ENCODE data around the gene PACSIN2. TPM values are rescaled to one million over a fixed set of nuclear protein-coding genes. Genes with fewer than 3 reads are reported as not detected.
A peak's percentile ranks its signal among the peaks of the same experiment; 100 is the strongest.

The PACSIN2 gene
- total RNA-seq, 1 experiment from 2014 or later, result 60.2 TPM

DNA sequence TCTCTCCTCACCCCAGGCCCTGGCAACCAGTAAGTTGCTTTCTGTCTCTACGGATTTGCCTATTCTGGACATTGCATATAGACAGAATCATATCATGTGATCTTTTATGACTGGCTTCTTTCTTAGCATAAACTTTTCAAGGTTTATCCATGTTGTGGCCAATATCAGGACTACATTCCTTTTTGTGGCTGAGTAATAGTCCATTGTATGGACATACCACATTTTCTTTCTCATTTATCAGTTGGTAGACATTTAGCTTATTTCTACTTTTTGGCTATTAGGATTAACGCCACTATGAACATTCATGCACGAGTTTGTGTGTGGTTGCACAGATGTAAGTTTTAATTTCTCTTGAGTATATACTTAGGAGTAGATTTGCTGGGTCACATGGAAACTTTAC is 193.6 kb downstream of the PACSIN2 start:
- ATAC-seq (no peak), DNase-seq (ENCODE audit: low read depth, low spot score) (no peak)
- ChIA-PET POLR2A (no interaction called here), CTCF (no interaction called here)
- TF ChIP-seq SIN3A (IDR thresholded peaks at IDR 0.05; ENCODE audit: borderline replicate concordance, insufficient read depth, low read depth, low read length), result no peak
- TF ChIP-seq TCF7L2 (IDR thresholded peaks at IDR 0.05; ENCODE audit: low read depth, low read length), result no peak
- TF ChIP-seq, protein P1, sequence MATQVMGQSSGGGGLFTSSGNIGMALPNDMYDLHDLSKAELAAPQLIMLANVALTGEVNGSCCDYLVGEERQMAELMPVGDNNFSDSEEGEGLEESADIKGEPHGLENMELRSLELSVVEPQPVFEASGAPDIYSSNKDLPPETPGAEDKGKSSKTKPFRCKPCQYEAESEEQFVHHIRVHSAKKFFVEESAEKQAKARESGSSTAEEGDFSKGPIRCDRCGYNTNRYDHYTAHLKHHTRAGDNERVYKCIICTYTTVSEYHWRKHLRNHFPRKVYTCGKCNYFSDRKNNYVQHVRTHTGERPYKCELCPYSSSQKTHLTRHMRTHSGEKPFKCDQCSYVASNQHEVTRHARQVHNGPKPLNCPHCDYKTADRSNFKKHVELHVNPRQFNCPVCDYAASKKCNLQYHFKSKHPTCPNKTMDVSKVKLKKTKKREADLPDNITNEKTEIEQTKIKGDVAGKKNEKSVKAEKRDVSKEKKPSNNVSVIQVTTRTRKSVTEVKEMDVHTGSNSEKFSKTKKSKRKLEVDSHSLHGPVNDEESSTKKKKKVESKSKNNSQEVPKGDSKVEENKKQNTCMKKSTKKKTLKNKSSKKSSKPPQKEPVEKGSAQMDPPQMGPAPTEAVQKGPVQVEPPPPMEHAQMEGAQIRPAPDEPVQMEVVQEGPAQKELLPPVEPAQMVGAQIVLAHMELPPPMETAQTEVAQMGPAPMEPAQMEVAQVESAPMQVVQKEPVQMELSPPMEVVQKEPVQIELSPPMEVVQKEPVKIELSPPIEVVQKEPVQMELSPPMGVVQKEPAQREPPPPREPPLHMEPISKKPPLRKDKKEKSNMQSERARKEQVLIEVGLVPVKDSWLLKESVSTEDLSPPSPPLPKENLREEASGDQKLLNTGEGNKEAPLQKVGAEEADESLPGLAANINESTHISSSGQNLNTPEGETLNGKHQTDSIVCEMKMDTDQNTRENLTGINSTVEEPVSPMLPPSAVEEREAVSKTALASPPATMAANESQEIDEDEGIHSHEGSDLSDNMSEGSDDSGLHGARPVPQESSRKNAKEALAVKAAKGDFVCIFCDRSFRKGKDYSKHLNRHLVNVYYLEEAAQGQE (IDR thresholded peaks at IDR 0.05; ENCODE audit: insufficient read depth in 1 of 2, low read depth in 2 of 2, low read length in 1 of 2), result no peak
- TF ChIP-seq POLR2AphosphoS5 (IDR thresholded peaks at IDR 0.05; ENCODE audit: low read depth, low read length), result no peak
- TF ChIP-seq, protein P2, sequence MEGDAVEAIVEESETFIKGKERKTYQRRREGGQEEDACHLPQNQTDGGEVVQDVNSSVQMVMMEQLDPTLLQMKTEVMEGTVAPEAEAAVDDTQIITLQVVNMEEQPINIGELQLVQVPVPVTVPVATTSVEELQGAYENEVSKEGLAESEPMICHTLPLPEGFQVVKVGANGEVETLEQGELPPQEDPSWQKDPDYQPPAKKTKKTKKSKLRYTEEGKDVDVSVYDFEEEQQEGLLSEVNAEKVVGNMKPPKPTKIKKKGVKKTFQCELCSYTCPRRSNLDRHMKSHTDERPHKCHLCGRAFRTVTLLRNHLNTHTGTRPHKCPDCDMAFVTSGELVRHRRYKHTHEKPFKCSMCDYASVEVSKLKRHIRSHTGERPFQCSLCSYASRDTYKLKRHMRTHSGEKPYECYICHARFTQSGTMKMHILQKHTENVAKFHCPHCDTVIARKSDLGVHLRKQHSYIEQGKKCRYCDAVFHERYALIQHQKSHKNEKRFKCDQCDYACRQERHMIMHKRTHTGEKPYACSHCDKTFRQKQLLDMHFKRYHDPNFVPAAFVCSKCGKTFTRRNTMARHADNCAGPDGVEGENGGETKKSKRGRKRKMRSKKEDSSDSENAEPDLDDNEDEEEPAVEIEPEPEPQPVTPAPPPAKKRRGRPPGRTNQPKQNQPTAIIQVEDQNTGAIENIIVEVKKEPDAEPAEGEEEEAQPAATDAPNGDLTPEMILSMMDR (IDR thresholded peaks at IDR 0.05), result no peak
- intact Hi-C loops (cut with micrococcal nuclease; ENCODE audit: unreplicated experiment) (no loop called here), in situ Hi-C loops (cut with HindIII; ENCODE audit: low pct_unique_long_range_greater_than_20kb, low sequenced_read_pairs) (no loop called here)
- H3K27ac ChIP-seq (ENCODE audit: low read length), result no peak overlapping the region
- peaks cover 7% of the 10 kb centered on the region; the same call in 1 of the 2 replicates for H3K36me3 ChIP-seq (ENCODE audit: control insufficient read depth, insufficient read depth, low read length)
- H3K4me3 ChIP-seq (ENCODE audit: low read depth in 2 of 2, low read length in 2 of 2), result no peak overlapping the region
- no TSS peak for BruUV-seq (replicated peaks)
- H3K4me1 ChIP-seq (ENCODE audit: control insufficient read depth, insufficient read depth, low read length), result no peaks in the 10 kb centered on the region
- H3K27me3 ChIP-seq (ENCODE audit: control insufficient read depth, insufficient read depth, low read length), result no peaks in the 10 kb centered on the region
- no peaks in the 10 kb centered on the region for H3K9me3 ChIP-seq (ENCODE audit: control insufficient read depth, insufficient read depth, low read depth, low read length)

DNA sequence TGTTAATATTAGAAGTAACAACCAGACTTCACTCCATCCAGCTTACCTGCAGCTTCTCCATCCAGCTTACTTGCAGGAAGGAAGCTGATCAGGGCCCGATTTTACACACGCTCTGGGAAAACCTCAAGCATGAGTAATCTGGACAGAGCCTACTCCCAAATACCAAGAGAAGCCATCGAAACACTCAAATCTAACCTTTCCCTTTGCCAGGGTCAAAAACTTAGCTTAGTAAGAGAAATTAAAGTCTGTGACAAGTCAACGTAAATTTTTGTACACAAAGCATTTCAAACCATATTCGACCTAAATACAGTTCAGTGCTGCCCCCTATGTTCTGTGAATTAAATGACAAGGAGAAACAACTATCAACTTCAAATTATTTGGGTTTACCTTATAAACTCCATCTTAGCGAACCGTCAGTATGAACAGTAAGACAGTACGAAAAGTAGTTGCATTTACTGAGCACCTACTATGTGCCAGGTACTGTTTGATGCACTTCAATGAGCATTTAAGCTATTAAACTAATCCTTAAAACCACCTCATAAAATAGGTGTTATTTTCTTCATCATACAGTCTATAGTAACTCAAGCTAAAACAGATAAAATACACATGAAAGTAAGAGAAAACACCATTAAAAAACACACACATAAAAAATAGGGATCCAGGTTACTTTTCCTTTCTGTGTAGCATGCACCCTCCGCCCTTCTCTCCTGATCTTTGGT is 194.7 kb downstream of the PACSIN2 start:
- no peaks in the 10 kb centered on the region for H3K4me1 ChIP-seq (ENCODE audit: control insufficient read depth, insufficient read depth, low read length)
- no peaks in the 10 kb centered on the region for H3K9me3 ChIP-seq (ENCODE audit: control insufficient read depth, insufficient read depth, low read depth, low read length)
- H3K27me3 ChIP-seq (ENCODE audit: control insufficient read depth, insufficient read depth, low read length), result no peaks in the 10 kb centered on the region
- ChIA-PET POLR2A (no interaction called here), CTCF (no interaction called here)
- intact Hi-C loops (cut with micrococcal nuclease; ENCODE audit: unreplicated experiment) (no loop called here), in situ Hi-C loops (cut with HindIII; ENCODE audit: low pct_unique_long_range_greater_than_20kb, low sequenced_read_pairs) (no loop called here)
- no peak for ATAC-seq
- BruUV-seq (replicated peaks), result no TSS peak
- DNase-seq (ENCODE audit: low read depth, low spot score), result no peak
- no peak overlapping the region for H3K27ac ChIP-seq (ENCODE audit: low read length)
- TF ChIP-seq, protein P2 (IDR thresholded peaks at IDR 0.05), result peak; percentile 23; the same call in 1 of the 2 replicates
- no peak for TF ChIP-seq SIN3A (IDR thresholded peaks at IDR 0.05; ENCODE audit: borderline replicate concordance, insufficient read depth, low read depth, low read length)
- TF ChIP-seq POLR2AphosphoS5 (IDR thresholded peaks at IDR 0.05; ENCODE audit: low read depth, low read length), result no peak
- H3K36me3 ChIP-seq (ENCODE audit: control insufficient read depth, insufficient read depth, low read length), result peaks cover 7% of the 10 kb centered on the region; the same call in 1 of the 2 replicates
- no peak overlapping the region for H3K4me3 ChIP-seq (ENCODE audit: low read depth in 2 of 2, low read length in 2 of 2)

Other genes with a start within 250 kb of the PACSIN2 start
- 27.0 TPM for gene ARFGAP3, start 157.9 kb downstream of the PACSIN2 start, total RNA-seq (2021; ENCODE audit: unreplicated experiment)
- 4.6 TPM for gene TTLL1, start 74.2 kb upstream of the PACSIN2 start, total RNA-seq (2021; ENCODE audit: unreplicated experiment)
- gene BIK, start 95.6 kb upstream of the PACSIN2 start, total RNA-seq (2021; ENCODE audit: unreplicated experiment), result 0.18 TPM
- 16.3 TPM for gene MCAT, start 128.2 kb upstream of the PACSIN2 start, total RNA-seq (2021; ENCODE audit: unreplicated experiment)
- gene TSPO, start 136.4 kb upstream of the PACSIN2 start, total RNA-seq (2021; ENCODE audit: unreplicated experiment), result 144 TPM
- gene TTLL12, start 172.0 kb upstream of the PACSIN2 start, total RNA-seq (2021; ENCODE audit: unreplicated experiment), result 26.3 TPM